Measurements from ENCODE around the gene MRPL50.
A peak's percentile ranks its signal among the peaks of the same experiment; 100 is the strongest.

MRPL50 gene

DNA sequence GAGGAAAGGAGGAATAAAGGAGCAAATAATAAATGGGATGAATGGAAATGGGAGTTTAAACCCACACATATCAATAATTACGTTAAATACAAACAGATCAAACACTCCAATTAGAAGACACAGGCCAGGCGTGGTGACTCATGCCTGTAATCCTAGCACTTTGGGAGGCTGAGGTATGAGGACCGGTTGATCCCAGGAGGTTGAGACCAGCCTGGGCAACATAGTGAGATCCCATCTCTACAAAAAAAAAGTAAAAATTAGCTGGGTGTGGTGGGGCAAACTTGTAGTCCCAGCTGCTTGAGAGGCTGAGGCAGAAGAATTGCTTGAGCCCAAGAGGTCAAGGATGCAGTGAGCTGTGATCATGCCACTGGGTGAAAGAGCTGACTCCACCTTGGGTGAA lies 17.3 kb downstream of the MRPL50 start:
- DNase-seq (ENCODE audit: insufficient read length, low spot score) (no peak), FAIRE-seq (no peak)

DNA sequence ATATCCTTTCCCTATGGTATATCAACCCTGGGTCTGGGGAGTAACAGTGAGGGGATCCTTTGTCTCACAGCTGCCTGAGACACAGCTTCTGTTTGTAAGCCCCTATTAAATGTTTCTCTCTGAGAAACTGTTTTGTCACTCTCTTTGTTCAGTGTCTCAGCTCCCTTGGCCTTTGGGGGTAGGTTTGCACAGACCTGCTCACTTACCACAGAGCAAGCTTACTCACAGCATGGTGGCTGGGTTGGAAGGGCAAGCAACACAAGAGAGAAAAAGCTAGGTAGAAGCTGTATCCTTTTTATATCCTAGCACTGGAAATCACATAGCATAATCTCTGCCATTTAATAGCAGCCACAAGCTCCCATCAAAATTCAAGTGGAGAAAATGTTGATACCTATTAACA lies 18.1 kb downstream of the MRPL50 start:
- no peak for DNase-seq (ENCODE audit: insufficient read length, low spot score)
- FAIRE-seq = no peak

DNA sequence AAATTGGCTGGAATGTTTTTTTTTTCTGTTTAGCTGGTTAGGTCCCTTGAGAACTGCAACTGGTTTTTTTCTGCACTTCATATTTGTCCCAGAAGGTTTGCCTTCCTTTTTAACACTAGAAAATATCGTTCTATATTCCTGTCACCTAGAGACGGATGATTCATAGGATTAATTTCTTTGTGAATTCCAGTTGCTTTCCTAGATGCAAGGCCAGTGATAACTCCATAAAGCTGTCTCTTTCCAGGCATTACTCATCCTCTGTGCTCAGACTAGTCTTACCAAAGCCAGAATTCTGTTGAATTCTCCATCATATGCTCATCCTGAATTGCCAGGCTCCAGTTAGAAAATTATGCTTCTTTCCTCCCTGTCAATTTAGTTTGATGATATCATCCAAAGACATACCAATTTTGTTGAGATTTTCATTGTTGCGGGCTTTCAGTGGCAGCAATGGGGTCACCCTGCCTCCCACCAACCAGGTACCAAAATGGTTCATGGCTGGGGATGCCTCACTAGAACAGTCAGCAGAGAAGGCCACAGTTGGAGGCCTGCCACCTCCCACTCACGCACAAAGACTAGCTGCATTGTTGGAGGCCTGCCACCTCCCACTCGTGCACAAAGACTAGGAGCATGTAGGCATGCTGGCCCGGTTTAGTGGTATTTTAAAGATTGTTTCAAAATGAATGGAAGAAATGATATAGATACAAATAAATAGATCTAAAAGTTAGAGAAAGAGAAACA lies 22.1 kb downstream of the MRPL50 start:
- DNase-seq (ENCODE audit: insufficient read length, low spot score) (peak; percentile 69), FAIRE-seq (no peak)

DNA sequence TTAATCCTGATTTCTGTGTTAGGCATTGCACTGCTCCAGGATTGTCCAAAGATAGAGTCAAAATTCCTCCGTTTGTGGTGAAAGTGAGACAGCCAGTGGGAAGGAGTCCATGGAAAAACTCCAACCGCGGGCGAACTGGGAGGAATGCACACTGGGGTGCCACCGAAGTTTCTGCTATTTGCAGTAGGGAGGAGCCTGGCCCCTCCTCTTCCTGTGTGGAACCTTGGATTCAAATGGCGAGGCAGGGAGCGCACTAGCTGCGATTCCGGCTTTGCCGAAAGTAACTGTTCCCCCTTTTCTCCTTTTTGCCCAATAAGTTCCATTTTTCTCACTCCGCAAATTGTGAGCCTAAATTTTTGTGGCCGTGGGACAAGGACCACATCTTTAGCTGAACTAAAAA lies 22.9 kb downstream of the MRPL50 start:
- FAIRE-seq (no peak), DNase-seq (ENCODE audit: insufficient read length, low spot score) (no peak)

DNA sequence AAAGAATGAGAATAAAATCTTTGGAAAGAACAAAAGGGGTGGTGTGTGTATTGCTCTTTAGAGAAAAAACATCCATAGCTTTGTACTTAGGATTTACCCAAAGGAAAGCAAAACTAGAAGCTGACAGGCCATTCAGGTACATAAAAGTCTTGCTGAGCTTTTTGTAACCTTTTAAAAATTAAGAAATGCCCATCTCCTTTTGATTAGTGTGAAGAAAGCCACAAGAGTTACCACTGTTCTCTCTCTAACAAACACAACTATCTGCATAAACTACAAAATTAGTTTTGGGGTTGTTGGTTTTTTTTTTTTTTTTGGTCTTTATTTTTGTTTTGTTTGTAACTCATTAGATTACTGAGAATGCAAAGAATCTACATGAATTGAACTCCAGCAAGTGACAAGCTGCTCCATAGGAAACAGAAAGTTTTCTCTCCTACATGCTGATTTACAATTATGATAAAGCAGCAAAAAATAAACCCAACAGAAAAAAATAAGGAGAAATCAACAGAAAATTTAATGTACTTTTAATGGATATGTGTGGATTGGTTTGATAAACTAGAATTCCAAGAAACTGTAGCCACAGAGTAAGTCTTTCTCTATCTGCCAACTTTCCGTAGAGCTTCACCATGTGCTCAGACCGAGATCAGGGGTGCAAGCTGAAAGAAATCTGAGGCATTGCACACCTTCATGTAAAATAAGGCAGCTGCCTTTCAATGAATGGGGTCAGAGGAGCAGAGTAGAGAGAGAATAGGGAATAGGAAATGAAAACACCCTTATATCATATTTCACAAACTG lies 25.9 kb downstream of the MRPL50 start:
- FAIRE-seq = no peak
- no peak for DNase-seq (ENCODE audit: insufficient read length, low spot score)

DNA sequence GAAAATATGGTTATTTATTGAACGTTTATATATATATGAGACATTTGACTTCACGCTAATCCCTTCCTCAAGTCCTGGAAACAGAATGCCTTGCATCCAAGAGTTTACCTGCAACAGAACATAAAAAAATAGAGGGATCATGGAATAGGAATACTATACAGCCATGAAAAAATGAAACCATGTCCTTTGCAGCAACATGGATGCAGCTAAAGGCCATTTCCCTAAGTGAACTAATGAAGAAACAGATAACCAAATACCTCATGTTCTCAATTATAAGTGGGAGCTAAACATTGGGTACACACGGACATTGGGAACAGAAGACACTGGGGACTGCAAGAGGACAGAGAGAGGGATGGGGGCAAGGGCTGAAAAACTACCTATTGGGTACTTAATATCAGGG lies 26.6 kb downstream of the MRPL50 start:
- FAIRE-seq (no peak), DNase-seq (ENCODE audit: insufficient read length, low spot score) (no peak)

DNA sequence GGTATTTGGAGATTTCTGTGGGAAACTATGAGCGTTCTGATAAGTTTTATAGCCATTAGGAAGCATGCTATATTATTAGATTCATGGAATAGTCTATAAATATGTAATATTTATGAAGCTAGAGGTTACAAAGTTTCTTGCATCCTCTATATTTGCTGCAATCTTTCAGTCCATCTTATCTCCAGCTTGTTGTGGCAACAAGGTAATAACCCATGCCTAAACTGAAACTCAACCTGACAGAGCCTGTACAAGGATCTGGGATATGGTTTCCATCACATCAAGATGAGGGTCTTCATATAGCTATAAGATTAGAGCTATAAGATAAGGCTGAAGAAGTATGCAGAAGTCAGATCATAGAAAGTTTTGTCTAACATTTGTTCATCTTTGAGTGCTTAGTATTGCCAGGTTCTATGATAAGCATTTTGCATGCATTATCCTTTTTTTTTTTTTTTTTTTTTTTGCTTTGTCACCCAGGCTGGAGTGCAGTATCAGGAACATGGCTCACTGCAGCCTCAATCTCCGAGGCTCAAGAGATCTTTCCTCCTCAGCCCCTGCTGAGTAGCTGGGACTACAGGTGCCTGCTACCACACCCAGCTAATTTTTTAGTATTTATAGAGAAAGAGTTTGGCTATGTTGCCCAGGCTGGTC lies 28.4 kb downstream of the MRPL50 start:
- FAIRE-seq (no peak), DNase-seq (ENCODE audit: insufficient read length, low spot score) (no peak)

DNA sequence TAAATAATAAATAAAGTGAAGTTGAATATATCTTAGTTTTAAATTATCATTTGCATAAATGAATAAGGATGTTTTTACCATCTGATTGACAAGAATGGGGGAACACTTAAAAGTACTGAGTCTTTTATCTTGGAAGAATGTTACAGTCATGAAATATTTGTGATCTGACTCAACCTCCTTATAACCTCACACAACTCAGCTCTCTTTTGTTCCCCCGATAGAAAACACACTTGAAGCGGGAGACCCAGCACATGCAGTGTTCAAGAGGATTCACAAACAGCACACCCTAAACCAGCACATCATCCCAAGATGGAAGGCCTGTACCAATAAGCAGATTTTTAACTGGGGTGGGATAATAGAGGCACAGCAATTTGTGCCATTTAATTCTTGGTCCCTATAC lies 29.1 kb downstream of the MRPL50 start:
- FAIRE-seq = no peak

DNA sequence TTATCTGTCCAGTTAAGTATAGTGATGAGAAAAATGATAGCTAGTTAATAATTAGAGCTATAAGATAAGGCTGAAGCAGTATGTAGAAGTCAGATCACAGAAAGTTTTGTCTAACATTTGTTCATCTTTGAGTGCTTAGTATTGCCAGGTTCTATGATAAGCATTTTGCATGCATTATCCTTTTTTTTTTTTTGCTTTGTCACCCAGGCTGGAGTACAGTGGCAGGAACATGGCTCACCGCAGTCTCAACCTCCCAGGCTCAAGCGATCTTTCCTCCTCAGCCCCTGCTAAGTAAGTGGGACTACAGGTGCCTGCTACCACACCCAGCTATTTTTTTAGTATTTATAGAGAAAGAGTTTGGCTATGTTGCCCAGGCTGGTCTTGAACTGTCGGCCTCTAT lies 31.1 kb downstream of the MRPL50 start:
- DNase-seq (ENCODE audit: insufficient read length, low spot score) = no peak
- FAIRE-seq = no peak

More for the DNA sequence above, 29.1 kb downstream of the MRPL50 start:
- peak; percentile 2 for DNase-seq (ENCODE audit: insufficient read length, low spot score)

DNA sequence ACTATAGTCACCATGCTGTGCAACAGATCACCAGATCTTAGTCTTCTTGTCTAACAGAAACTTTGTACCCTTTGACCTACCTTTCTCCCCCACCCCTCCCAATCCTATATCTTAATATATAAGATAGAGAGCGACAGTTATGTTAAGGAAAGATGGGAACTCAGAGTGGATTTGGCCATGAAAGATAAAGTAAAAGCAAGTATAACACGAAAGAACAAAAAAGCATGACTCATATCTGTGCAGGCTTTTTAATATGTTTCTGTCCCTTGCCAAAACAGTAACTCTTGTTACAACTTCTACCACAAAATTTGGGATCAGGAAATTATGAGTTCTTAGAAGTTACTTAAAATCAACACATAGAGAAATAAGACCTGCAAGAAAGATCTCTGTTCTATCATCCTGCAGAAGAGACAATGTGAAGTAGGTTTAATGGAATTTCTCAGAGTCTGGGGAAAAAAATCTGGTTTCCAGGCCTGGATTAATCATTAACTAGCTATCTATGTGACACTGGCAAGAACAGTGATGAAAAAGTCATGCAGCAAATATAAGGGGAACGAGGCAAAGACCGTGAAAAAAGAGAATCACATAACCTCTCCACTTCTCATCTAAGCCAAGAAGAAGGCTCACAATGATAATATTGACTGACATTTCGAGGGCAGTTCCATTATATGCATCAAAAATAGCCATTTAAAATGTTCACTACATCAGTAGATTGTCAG lies 32.2 kb downstream of the MRPL50 start:
- no peak for DNase-seq (ENCODE audit: insufficient read length, low spot score)
- FAIRE-seq = no peak

DNA sequence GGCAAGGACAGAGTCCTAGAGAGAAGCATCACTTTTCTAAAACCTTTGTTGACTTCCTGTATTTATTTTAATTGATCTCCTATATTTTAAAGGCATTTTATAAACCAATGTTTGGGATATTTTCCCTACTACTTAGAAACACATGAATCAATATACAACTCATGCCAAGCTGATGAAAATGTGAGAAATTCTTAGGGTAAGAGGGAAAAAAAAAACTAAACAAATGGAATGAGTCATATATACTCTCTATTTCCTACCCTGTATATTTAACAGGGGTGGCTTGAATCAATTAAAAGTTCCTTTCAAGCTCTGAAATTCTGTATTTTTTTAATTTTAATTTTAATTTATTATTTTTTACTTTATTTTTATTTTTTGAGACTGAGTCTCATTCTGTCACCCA lies 33.2 kb downstream of the MRPL50 start:
- no peak for DNase-seq (ENCODE audit: insufficient read length, low spot score)
- FAIRE-seq = no peak

DNA sequence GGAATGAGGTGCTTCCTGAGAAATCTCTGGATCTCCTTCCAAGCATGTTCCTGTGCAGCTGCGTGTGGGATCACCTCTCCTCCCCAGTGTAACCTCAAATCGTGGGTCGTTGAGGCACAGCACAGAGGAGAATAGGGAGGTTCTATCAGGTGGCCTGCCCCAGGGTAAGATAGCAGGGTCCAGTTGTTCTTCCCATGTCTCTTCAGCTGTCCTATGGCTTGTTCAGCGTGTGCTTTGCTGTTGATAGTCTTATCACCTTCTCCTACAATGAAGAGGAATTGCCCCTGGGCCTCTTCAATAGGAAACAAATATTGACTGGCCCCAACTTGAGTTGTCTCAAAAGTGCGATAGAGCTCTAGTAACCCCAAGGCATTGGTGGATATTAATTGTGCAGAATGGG lies 36.0 kb downstream of the MRPL50 start:
- no peak for DNase-seq (ENCODE audit: insufficient read length, low spot score)

DNA sequence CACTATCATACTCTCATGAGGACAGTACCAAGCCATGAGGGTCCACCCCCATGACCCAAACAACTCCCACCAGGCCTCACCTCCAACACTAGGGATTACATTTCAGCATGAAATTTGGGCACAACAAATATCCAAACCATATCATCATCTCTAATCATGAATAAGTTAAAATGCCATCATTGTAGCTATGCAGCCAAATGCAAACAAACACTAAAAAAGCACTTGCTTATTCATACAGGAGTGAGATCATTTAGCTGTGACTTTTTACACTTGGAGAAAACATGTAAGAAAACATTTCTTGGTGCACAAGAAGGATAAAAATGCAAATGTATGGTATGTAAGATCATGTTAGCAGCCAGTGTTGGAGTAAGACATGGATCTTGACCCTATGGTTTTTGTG lies 37.8 kb downstream of the MRPL50 start:
- no peak for DNase-seq (ENCODE audit: insufficient read length, low spot score)
- no peak for FAIRE-seq

More for the DNA sequence above, 36.0 kb downstream of the MRPL50 start:
- FAIRE-seq = no peak

DNA sequence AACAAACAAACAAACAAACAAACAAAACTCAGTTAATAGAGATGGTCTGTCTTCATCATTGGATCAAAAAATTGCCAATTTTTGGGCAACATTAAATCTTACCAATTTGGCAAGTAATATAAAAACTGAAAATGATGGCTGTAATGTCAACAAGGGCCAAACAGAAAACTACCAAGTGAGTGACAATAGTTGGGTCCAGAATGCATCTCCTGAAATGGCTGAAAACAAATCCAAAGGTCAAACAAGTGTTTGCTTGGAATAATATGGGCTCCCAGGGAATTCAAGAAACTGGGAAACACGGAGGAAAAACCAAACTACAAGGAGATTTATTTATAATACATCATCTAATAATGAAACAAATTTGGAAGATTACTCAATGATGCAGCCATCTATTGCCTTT lies 38.7 kb downstream of the MRPL50 start:
- no peak for DNase-seq (ENCODE audit: insufficient read length, low spot score)
- no peak for FAIRE-seq

DNA sequence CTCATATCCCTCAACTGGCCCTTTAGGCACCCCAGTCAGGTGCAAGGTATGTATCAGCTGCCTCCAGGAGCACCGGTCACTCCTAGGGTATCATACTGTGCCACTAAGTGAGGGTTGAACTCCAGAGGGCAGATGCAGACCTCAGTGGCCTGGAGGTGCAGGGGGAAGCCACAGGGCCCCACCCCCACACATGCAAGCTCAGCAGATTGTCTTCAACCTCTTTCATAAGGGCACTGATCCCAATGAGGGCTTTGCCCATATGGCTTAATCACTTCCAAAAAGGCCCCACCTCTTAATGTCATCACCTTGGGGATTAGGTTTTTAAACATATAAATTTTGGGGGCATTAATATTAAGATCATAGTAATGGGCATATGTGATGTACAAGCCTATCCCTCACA lies 41.8 kb downstream of the MRPL50 start:
- FAIRE-seq (no peak), DNase-seq (ENCODE audit: insufficient read length, low spot score) (no peak)

DNA sequence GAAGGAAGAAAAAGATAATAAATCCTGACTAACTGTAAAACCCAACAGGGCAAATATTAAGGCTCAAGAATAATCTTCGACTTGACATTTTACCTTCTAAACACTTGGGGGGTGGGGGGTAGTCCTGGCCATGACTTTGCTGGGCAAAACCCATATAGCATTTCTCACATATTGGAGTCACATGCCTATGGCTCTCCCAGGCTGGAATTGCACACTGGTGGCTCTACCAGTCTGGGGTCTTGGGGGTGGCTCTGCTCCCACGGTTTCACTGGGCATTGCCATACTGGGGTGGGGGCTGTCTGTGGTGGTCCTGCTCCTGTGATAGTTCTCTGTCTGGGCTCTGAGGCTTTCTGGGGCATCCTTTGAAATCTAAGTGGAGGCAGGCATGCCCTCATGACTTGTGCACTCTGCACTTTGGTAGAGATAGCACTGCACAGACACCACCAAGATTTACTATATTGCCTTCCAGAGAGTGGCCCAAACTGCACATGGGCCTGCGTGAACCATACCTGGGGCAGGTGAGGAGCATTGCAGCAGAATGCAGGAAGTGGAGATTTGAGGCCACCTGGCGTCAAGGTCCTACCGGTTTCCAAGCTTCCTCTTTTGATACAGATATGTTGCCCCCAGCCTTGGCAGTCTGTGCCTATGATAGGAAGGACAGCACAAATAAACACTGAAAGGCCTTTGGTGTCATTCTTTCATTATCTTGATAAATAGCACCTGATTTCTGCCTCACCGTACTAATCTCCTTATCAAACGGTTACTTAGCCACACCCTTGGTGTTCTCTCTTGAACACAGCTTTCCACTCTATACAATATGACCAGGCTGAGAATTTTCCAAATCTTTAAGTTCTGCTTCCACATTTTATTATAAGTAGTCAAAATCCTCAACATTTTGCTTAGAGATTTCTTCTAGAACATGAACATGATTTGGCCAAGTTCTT lies 43.4 kb downstream of the MRPL50 start:
- DNase-seq (ENCODE audit: insufficient read length, low spot score) (no peak), FAIRE-seq (no peak)

DNA sequence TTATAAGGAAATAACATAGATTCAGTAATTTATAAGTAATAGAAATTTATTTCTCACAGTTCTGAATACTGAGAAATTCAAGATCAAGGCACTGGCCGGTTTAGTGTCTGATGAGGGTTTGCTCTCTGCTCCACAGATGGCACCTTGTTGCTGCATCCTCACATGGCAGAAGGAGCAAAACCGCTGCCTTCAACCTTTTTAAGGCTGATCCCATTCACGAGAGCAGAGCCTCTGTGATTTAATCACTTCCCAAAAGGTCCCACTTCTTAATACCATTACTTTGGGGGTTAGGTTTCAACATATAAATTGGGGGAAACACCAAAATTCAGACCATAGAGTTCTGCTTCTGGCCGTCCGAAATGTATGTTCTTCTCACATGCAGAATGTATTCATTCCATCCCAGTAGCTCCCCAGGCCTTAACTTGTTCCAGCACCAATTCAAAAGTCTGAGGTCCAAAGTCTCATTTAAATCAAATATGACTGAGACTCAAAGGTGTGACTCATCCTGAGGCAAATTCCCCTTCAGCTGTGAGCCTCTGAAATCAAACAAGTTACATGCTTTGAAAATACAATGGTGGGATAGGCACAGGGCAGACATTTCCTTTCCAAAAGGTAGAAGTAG lies 44.2 kb downstream of the MRPL50 start:
- FAIRE-seq (no peak), DNase-seq (ENCODE audit: insufficient read length, low spot score) (no peak)

DNA sequence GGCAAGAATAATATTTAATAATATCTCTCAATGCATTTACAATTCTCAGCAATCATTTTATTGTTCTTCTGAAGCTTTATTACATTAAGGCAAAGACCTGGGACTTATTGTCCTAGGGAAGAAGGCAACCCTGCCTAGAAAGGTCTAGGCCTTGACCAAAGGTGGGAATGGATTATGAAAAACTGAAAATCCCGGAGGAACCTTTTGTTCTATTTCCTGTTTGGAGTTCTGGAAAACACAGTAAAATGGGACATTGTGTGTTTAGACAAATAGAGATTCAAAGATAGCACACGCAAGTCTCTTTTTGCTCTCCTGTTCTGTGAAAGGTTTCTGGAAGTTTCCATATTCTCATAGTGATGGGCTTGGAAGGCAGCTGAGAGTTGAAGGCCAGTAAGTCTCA lies 44.7 kb downstream of the MRPL50 start:
- no peak for FAIRE-seq
- DNase-seq (ENCODE audit: insufficient read length, low spot score) = no peak

DNA sequence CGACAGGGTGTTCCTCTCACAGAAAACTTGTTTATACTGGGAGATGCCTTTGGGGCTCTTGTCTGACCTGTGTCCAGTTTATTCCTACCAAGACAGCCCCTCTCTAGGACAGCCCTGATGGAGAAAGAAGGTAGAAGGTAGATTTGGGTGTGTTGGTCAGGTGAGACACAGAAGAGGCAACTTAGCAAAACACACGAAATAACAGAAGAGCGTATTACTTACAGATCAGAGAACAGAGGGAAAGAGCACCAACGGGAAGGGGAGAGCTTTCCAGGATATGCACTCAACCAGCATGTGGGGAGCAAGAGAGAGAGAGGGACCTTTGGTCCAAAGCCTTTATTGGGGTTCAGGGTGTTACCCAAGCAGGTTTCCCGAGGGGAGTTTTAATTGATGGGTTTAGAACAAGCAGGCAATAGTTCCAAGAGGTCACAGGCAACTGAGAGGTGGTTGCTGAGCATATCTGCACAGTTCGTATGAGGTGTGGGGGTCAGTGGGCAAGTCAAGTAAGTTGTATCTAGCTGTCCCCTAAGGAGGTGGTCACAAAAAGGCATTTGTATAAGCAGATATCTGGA lies 45.4 kb downstream of the MRPL50 start:
- FAIRE-seq = no peak
- no peak for DNase-seq (ENCODE audit: insufficient read length, low spot score)

All from HTR-8/SVneo (cell line).